ENCODE data around the gene WHAMM.

DNA sequence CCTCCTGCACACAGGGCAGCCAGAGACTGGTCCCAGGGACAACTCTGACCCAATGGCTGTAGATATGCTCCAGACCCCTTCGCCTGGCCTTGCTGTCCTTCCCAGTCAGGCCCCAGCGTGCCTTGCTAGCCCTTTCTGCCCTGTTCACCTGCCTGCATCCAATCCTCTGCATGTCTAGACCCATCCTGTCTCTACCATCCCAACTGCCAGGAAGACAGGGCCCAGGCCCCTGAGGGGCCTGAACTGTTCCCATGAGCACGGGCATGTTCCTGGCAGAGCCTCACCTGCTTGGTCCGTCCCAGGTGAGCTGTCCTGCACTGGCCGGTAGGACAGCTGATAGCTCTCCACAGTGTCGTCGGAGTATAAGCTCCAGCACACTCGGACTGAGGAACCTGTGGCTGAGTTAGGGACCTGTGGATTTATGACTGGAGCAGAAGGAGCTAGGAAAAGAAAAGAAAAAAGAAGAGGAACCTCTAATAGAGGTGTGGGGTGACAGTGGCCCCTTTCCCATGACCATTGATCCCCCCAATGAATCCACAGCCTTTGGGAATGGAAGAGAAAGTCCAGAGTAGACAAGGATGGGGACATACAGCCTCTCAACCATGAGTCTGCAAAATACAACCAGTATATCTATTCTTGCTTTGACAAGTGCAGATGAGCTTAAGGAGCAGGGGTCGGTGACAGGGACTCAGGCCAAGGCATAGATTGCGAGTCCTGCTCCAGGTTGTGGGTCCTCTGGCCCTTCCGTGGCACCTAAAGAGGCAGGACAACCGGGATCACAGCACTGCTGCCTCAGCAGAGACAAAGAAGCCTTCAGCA, 37.4 kb upstream of the WHAMM start:
- no peak for TF ChIP-seq SUZ12 (IDR thresholded peaks at IDR 0.05; ENCODE audit: extremely low read depth, insufficient read depth, insufficient read length)
- no peak for TF ChIP-seq YY1 (IDR thresholded peaks at IDR 0.05; ENCODE audit: insufficient read depth, insufficient read length)

Measured in NT2/D1 (cell line).